GM23248 (cell line): ENCODE results near the gene DNAH8. TPM values are rescaled to one million over a fixed set of nuclear protein-coding genes. Genes with fewer than 3 reads are reported as not detected.

Experiments used
- DNase-seq: peaks from one replicate; pipeline ENCODE4 v3.0.0-alpha.2; 2015
- H2AFZ ChIP-seq: fragments of 200-600 bp; sonication (generic); 2 replicates; pipeline ENCODE4 v1.6.1; 2016; ENCODE audit warnings: antibody characterized with exemption
- H3F3A ChIP-seq: fragments of 200-600 bp; sonication (generic); 2 replicates; pipeline ENCODE4 v1.6.1; 2016; ENCODE audit warnings: mild to moderate bottlenecking, antibody characterized with exemption, mixed run types; ENCODE audit not compliant: insufficient read depth
- H3K27ac ChIP-seq: fragments of 200-600 bp; sonication (generic); 2 replicates; pipeline ENCODE4 v1.5.1; 2016; ENCODE audit warnings: mild to moderate bottlenecking
- H3K27me3 ChIP-seq: fragments of 200-600 bp; sonication (generic); replicated peaks from 2 replicates; pipeline ENCODE4 v1.6.1; 2016; ENCODE audit warnings: mild to moderate bottlenecking; ENCODE audit not compliant: insufficient read depth
- H3K36me3 ChIP-seq: fragments of 200-600 bp; sonication (generic); 2 replicates; pipeline ENCODE4 v1.6.1; 2016; ENCODE audit warnings: low read depth, mild to moderate bottlenecking
- H3K4me1 ChIP-seq: fragments of 200-600 bp; sonication (generic); 2 replicates; pipeline ENCODE4 v1.6.1; 2016; ENCODE audit warnings: mild to moderate bottlenecking; ENCODE audit not compliant: insufficient read depth
- H3K4me2 ChIP-seq: fragments of 200-600 bp; sonication (generic); one replicate; pipeline ENCODE4 v1.6.1; 2016; ENCODE audit warnings: mild to moderate bottlenecking; ENCODE audit not compliant: unreplicated experiment
- H3K4me3 ChIP-seq: fragments of 200-600 bp; sonication (generic); 2 replicates; pipeline ENCODE4 v1.5.1; 2016; ENCODE audit warnings: mild to moderate bottlenecking
- H3K79me2 ChIP-seq: fragments of 200-600 bp; sonication (generic); 2 replicates; pipeline ENCODE4 v1.6.1; 2016; ENCODE audit warnings: mild to moderate bottlenecking; ENCODE audit not compliant: insufficient read depth
- H3K9ac ChIP-seq: fragments of 200-600 bp; sonication (generic); 2 replicates; pipeline ENCODE4 v1.6.1; 2016; ENCODE audit warnings: mild to moderate bottlenecking
- H3K9me2 ChIP-seq: fragments of 200-600 bp; sonication (generic); 2 replicates; pipeline ENCODE4 v1.6.1; 2016; ENCODE audit warnings: mixed run types, mild to moderate bottlenecking, moderate library complexity; ENCODE audit not compliant: insufficient read depth
- H3K9me3 ChIP-seq: fragments of 200-600 bp; sonication (generic); one replicate; pipeline ENCODE4 v1.6.1; 2017; ENCODE audit warnings: low read depth
- H4K20me1 ChIP-seq: fragments of 200-600 bp; sonication (generic); 2 replicates; pipeline ENCODE4 v1.6.0; 2016; ENCODE audit not compliant: insufficient read depth
- EZH2 ChIP-seq: fragments of 200-600 bp; sonication (generic); IDR thresholded peaks from 2 replicates; pipeline ENCODE4 v1.6.1; 2018; ENCODE audit warnings: antibody characterized with exemption, mild to moderate bottlenecking; ENCODE audit not compliant: insufficient read depth, poor library complexity, severe bottlenecking
- EZH2phosphoT487 ChIP-seq: fragments of 200-600 bp; sonication (generic); IDR thresholded peaks from 2 replicates; pipeline ENCODE4 v1.6.1; 2018; ENCODE audit warnings: antibody characterized with exemption, moderate library complexity, mild to moderate bottlenecking, low read depth; ENCODE audit not compliant: insufficient read depth
- WGBS, 2 experiments: methylation state at CpG; one replicate each; pipeline ENCODE4 v1.1.6; 2015 to 2017; ENCODE audit warnings: low lambda C conversion rate in 2 of 2, low coverage in 1 of 2; ENCODE audit errors: missing lambda C conversion rate in 2 of 2; 5-methylcytosine and 5-hydroxymethylcytosine counted together
- in situ Hi-C: fragments of 300-500 bp; cut with MboI; formaldehyde crosslinking; loops from 2 replicates; pipeline ENCODE4 v1.15.0; 2020
- polyA plus RNA-seq: library from polyadenylated mRNA; unstranded; fragments of >200 nt; fragmentation: Nextera tagmentation; extraction: Ambion mirVana; gene quantifications from 2 replicates; pipeline ENCODE4 v1.2.1, GENCODE V29; 2016
- total RNA-seq: library from RNA; depleted of rRNA; stranded (reverse); fragments of >200 nt; shearing (Covaris generic); gene quantifications from 2 replicates; pipeline ENCODE4 v1.2.3, GENCODE V29; 2014

Gene DNAH8
- total and polyA plus RNA-seq, 2 experiments from 2014 or later, result not detected

DNA sequence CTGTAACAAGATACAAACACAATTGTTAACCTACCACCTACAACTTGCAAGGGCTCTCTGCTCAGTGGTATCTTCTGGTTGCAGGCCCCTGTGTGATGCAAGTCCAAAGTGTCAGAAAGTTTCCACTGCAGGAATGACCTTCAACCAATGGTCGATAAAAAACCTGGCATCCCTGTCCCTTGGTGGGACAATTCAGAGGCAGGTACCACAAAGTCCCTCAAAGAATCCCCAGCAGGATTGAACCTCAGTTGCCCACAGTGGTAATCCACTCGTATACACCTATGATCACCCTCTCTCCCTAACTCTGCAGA lies 28.1 kb upstream of the DNAH8 start:
- no peaks in the 10 kb centered on the region for H4K20me1 ChIP-seq
- no peaks in the 10 kb centered on the region for H3K9me2 ChIP-seq
- no peaks in the 10 kb centered on the region for H3K9me3 ChIP-seq
- no peaks in the 10 kb centered on the region for H3K4me1 ChIP-seq
- in situ Hi-C loops, result no loop called here
- no peaks in the 10 kb centered on the region for H3K27me3 ChIP-seq
- peaks cover 61% of the 10 kb centered on the region for H3K79me2 ChIP-seq
- no peak overlapping the region for H3K4me3 ChIP-seq
- DNase-seq, result no peak
- TF ChIP-seq EZH2phosphoT487 (no peak), EZH2 (no peak)
- H2AFZ ChIP-seq, result no peak overlapping the region
- no peak overlapping the region for H3K4me2 ChIP-seq
- H3K27ac ChIP-seq, result no peak overlapping the region
- WGBS, 2 experiments, result 93 to 100% methylated on average over 2 of the region's 2 CpGs
- no peak overlapping the region for H3K9ac ChIP-seq
- peaks cover 17% of the 10 kb centered on the region; the same call in 1 of the 2 replicates for H3K36me3 ChIP-seq
- H3F3A ChIP-seq, result no peaks in the 10 kb centered on the region

DNA sequence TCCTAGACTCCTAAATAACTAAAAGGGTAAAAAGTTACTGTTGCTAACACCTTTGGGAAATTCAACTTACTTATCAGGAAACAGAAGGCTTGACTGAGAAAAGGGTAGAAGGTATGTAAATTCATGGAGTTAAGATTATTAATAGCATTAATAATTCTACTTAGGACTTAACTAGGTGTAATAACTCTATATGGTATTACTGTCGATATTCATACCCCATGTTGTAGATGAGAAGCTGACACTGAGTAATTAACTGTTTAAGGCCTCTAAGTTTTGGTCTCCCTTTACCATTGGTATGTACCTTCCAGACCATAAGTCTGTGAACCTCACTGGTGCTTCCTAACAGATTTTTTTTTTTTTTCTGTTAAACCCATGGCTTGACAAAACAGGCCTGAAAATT lies 27.6 kb upstream of the DNAH8 start:
- H3K79me2 ChIP-seq, result peaks cover 66% of the 10 kb centered on the region
- peaks cover 13% of the 10 kb centered on the region; the same call in 1 of the 2 replicates for H3K36me3 ChIP-seq
- no peak overlapping the region for H3K4me3 ChIP-seq
- H3K9me3 ChIP-seq, result no peaks in the 10 kb centered on the region
- WGBS, 2 experiments, result 94 to 96% methylated on average over 1 of the region's 1 CpG
- TF ChIP-seq EZH2phosphoT487 (no peak), EZH2 (no peak)
- H2AFZ ChIP-seq, result no peak overlapping the region
- no peaks in the 10 kb centered on the region for H4K20me1 ChIP-seq
- no peaks in the 10 kb centered on the region for H3K9me2 ChIP-seq
- no peak overlapping the region for H3K9ac ChIP-seq
- H3K27me3 ChIP-seq, result no peaks in the 10 kb centered on the region
- no peak for DNase-seq
- no peak overlapping the region for H3K4me2 ChIP-seq
- no peaks in the 10 kb centered on the region for H3K4me1 ChIP-seq
- no peaks in the 10 kb centered on the region for H3F3A ChIP-seq
- H3K27ac ChIP-seq, result no peak overlapping the region
- in situ Hi-C loops, result no loop called here

DNA sequence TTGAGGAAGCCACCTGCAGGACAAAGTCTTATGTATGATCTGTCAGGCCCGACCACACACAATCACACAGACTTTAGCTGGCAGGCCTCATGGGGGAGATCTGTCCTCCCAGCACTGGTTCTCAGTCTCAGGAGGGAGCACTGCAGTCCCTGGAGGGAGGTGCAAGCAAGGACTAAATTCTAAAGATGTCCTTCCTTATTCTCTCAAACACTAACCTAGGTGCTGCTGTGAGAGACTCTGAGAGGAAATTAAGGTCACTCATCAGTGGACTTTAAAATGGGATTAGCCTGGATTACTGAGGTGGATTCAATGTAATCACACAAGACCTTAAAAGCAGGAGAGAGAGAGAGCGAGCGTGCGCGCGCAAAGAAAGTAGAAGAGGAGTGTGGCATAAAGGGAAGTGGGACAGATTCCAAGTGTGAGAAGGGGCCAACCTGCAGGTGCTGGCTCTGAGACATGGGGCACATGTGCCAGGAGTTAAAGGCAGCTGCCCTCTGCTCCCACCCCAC lies 26.5 kb upstream of the DNAH8 start:
- Histone ChIP-seq H4K20me1 (no peaks in the 10 kb centered on the region), H3K4me1 (no peaks in the 10 kb centered on the region), H3K4me2 (no peak overlapping the region), H3K9ac (no peak overlapping the region), H3K27me3 (no peaks in the 10 kb centered on the region), H3K36me3 (0 out of 2 replicates have a peak, but pooled peaks cover 5% of the 10 kb centered on the region), H3F3A (no peaks in the 10 kb centered on the region), H2AFZ (no peak overlapping the region), H3K27ac (no peak overlapping the region), H3K79me2 (peaks cover 75% of the 10 kb centered on the region), H3K9me3 (no peaks in the 10 kb centered on the region), H3K4me3 (no peak overlapping the region), H3K9me2 (no peaks in the 10 kb centered on the region)
- in situ Hi-C loops, result no loop called here
- WGBS, 2 experiments, result 96 to 98% methylated on average over 6 of the region's 6 CpGs
- no peak for TF ChIP-seq EZH2phosphoT487
- no peak for TF ChIP-seq EZH2
- no peak for DNase-seq

DNA sequence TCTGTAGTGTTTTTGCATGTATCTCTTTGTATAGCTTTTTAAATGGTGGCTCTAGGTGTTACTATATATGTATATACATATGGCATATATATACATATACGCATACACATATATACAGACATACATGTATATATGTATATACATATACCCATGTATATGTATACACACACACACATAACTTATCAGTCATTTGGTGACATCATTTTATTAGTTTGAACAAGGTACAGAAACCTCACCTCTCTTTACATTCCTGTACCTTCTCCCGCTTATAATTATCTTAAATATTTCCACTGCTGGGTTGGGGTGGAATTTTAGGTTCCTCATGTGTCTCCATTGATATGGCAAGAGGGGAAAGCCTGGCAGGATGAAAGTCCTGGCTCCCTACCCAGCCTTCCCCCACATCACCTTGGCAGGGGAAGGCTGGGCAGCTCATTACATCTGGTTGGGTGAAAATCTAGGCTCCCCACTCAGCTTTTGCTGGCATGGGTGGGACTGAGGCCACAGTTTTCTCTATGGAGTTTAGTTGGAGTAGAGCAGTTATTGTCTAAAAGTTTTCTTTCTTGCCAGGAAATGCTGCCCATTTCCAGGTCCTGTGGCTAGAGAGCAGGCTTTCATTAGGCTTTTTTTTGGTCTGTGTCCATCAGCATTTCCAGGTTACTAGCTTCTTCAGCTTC lies 19.7 kb upstream of the DNAH8 start:
- Histone ChIP-seq H2AFZ (no peak overlapping the region), H3K27me3 (no peaks in the 10 kb centered on the region), H4K20me1 (no peaks in the 10 kb centered on the region), H3K4me1 (no peaks in the 10 kb centered on the region), H3K4me2 (no peak overlapping the region), H3K4me3 (no peak overlapping the region), H3K27ac (no peak overlapping the region), H3K9me2 (no peaks in the 10 kb centered on the region), H3K9ac (no peak overlapping the region), H3K36me3 (no peaks in the 10 kb centered on the region), H3K9me3 (no peaks in the 10 kb centered on the region), H3K79me2 (peaks cover 95% of the 10 kb centered on the region), H3F3A (no peaks in the 10 kb centered on the region)
- DNase-seq, result no peak
- 98 to 100% methylated on average over 2 of the region's 2 CpGs for WGBS, 2 experiments
- no peak for TF ChIP-seq EZH2phosphoT487
- in situ Hi-C loops, result no loop called here
